HG03354 (cell line): ENCODE results near the gene RAB5IF.
"Not testable (repeated sequence)": the region's sequence is repeated elsewhere in the genome, so short reads cannot be mapped to it uniquely, and the experiment has no call there.

Experiments used
- ATAC-seq: cut with Tn5 transposase; IDR thresholded peaks from one replicate; pipeline ENCODE4 v1.9.1; 2021; ENCODE audit warnings: mild to moderate bottlenecking; ENCODE audit not compliant: unreplicated experiment, poor library complexity, severe bottlenecking

The RAB5IF gene

DNA sequence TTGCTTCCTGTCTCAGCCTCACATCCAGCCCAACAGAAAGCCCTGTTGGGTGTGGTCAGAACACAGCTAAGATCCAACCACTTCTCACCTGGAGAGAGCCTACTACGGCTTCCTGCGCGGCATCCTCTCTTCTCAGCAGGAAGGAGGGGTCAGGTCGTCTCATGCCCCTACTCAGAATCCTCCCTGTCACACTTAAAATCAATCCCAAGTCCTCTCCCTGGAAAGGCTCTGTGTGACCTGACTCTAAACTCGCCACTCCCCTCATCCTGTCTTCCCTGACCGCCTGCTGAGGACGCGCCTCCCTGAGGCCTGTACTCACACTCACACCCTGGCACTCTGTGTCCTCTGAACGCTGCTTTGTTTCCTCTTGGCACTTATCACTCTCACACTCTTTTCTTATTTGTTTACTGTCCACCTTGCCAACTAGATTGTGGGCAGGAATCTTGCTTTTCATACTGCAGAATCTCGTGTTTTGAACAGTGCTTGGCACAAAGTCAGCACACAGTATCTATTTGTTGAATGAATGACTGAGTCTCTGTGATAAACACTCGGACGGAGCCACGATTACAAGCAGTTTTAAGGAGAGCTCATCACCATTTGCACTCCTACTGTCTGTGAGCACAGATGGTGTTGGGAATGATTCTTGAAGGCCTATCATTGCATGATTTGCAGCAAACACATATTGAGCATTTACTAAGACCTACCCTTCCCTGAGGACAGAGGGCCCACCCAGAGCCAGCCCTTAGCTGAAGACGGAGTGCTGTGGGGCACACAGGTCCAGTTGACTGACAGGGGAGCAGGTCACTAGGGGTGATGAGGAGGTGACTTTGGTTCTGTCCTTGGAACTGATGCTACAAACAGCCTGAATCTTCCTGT lies 18.7 kb downstream of the RAB5IF start:
- ATAC-seq = no peak

GRCh38 chr20:36624944-36625324 lies 19.4 kb downstream of the RAB5IF start:
- ATAC-seq = no peak

DNA sequence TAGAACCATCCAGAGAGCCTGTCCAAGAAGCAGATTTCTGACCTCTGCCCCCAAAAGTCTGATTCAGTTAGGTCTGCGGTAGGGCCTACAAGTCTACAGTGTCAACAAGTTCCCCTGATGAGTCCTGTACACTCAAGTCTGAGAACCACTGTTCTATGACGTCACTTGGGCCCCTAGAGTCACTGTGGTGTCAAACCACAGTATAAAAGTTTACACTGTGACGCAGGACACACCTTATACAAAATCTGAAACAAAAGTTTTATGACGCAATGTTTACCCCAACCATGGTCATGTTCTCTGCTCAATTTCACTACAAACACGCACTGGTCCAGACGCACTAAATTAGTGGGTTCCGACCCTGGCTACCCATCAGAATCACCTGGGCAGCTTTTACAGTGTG lies 22.5 kb downstream of the RAB5IF start:
- no peak for ATAC-seq

- peak; percentile 65 for ATAC-seq
These were observed 24.4 kb downstream of the RAB5IF start for GRCh38 chr20:36629719-36630681.

DNA sequence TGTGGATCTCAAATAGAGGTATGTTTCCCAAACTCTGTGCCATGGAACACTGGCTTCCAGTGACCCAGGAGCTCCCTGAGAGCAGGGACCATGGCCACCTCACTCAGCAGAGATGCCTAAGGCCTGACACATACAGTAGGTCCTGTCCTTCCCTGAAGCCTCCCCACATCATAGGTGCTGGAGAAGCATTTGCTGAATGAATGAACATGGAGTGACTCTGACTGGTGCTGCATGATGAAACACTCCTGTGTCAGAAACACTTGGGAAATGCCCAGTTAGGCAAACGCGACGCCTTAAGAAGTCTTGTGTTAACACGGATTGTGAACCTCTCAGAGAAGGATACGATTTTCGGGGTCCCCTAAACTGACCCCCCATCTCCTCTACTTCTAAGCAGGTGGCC lies 26.1 kb downstream of the RAB5IF start:
- no peak for ATAC-seq

- no peak for ATAC-seq
These were observed 26.5 kb downstream of the RAB5IF start for GRCh38 chr20:36632147-36632486.

DNA sequence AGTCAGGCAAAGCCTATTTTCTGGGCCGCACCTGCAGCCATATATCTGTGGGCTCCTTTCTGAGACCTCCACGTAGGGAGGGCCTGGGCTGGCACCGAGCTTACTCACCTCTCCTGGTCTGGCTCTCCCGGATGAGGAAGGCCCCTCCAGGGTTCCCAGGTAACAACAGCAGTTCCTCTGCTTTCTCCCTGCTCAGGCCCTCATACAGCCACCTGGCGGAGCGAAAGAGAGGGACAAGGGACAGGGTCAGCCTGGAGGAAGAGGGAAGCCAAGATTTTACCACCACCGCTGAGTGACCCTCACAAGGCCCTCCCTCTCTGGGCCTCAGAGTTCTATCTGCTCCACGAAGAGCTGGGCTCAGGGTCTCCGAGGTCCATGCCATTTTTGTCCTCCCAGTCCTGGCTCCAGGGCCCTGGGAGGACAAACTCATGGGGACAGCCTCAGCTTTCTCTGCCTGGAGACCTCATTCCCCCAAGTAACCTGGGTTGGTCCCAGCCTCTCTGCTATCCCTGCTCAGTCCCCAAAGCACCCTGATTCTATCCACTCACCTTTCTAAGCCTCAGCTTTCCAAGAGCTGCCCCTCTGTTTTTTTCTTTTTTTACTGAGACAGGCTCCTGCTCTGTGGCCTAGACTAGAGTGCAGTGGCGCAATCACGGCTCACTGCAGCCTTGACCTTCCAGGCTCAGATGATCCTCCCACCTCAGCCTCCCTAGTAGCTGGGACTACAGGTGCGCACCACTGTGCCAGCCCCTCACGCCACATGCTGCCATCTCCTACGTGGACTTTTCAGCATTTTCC lies 27.1 kb downstream of the RAB5IF start:
- no peak for ATAC-seq

GRCh38 chr20:36633285-36633772 lies 27.8 kb downstream of the RAB5IF start:
- ATAC-seq = no peak

GRCh38 chr20:36634342-36634741 lies 28.8 kb downstream of the RAB5IF start:
- ATAC-seq = no peak

GRCh38 chr20:36638876-36639400 lies 33.4 kb downstream of the RAB5IF start:
- not testable (repeated sequence) for ATAC-seq

DNA sequence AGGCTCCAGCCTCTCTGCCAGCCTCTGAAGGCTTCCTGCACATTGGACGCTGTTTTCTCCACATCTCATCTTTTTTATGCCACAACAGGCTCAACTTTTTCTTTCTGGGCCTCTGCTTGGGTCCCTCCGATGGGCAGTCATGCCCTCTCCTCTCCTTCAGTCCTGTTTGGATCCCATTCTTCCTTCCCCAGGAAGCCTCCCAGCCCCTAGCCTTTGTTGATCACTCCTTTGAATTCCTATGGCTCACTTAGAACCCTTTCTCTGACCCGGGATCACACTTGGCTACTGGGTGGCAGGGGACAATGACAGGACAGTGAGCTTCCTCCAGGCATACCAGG lies 35.9 kb downstream of the RAB5IF start:
- no peak for ATAC-seq

DNA sequence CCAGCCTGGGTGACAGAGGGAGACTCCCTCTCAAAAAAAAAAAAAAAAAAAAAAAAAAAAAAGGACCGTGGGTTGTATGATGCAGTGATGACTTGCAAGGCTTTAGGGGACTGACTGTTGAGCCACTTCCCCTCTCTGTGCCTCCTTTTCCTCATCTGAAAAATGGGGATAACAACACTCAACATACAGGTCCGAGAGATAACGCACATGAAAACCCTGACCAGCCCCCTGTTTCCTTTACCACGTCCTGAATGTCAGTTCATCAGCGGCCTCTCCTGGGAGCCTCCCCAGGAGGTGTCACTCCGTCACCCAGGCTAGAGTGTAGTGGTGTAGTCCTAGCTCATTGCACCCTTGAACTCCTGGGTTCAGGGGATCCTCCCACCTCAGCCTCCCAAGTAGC lies 36.6 kb downstream of the RAB5IF start:
- no peak for ATAC-seq

DNA sequence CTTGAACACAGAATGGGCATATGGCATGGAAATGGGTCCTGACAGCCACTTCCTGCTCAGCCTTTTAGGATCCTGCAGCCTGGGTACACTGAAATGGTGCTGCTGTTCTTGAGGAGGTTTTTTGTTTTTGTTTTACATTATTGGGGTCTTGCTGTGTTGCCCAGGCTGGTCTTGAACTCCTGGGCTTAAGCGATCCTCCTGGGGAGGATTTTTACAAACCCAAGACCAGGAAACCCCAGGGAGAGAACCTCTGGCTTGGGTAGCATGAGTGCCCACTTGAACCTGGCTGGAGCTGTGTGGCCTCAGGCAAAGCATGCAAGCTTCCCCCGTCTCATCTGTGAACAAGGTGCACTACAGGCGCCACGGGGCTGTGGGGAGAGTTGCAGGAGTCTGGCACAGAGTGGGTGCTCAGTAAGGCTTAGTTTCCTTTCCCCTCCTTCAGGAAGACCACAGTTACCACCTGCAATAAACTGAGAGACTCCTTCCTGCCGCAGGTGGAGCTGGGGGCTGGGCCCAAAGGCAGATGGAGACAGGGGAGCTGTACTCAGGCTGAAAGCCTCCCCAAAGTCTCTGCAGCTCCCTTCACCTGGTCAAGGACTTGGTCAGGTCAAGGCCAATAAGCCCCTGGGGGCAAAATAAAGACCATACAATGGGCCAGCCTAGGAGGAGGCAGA lies 38.6 kb downstream of the RAB5IF start:
- ATAC-seq = no peak

DNA sequence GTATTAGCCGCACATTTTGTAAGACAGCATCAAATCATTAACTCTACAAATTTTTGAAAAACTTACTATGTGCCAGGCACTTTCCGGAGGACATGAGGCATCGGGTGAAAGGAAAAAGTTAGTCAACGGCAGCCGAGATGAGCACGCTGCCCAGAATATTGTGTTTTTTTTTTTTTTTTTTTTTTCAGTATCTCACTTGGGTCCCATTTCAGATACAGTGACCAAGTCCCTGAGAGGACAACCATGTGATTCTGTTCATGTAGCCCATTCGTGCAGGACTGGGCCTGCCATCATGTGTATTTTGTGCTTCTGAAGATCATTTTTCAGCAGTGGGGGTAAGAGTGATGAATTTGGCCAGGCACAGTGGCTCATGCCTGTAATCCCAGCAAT lies 39.1 kb downstream of the RAB5IF start:
- no peak for ATAC-seq

GRCh38 chr20:36645353-36645752 lies 39.8 kb downstream of the RAB5IF start:
- ATAC-seq = no peak

GRCh38 chr20:36645998-36646397 lies 40.4 kb downstream of the RAB5IF start, which contains the start of gene SLA2:
Gene SLA2 (minus strand): TSS chr20:36646196. CDS start chr20:36641335, 4,861 bp downstream.
- ATAC-seq = no peak

GRCh38 chr20:36646678-36647077 lies 41.1 kb downstream of the RAB5IF start:
- ATAC-seq = no peak

DNA sequence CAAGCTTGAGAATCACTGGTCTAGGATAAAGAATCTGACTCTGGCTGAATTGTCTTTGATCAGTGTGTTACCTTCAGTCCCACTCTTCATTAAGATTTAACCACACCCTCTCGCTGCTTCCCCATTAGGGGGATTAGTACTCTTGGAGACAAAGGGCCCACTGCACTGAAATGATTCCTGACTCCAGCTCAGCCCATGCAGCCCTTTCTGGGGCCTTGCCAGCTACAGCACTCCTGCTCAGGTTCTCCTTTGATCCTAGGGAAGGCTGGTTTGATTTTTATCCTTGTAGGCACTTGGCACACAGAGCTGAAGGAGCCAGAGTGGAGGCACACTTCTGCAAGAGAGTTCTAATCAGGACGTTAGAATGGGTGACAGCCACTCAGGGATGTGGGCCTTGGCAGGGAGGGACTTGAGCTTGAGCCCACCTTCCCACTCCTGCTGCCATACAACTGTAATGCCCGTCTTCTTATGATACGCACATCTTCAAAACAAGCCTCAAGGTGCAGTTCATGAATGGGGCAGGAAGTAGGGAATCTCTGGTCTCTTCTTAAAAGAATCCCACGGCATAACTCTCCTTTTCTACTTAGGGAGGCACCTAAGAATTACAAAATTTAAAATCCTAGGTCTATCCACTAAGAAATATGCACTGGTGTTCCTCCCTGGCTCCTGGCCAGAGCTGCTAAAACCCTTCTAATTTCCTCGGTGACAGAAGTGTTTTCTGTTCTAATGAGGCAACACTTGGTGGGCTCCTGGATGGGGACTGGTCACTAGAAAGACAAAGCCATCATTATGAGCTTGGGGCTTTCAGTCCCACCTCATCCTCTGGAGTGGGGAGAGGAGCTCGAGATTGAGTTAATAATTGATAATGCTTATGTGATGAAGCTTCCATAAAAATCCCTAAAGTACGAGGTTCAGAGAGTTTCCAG lies 41.9 kb downstream of the RAB5IF start:
- ATAC-seq = no peak
